GM23338 (cell line): ENCODE data around the gene TMCO4. TPM values are rescaled to one million over a fixed set of nuclear protein-coding genes. Genes with fewer than 3 reads are reported as not detected.

ENCODE experiments used
- ATAC-seq: fragments of 200-7000 bp; cut with Tn5 transposase; 3 replicates; pipeline ENCODE4 v1.9.1; 2020
- DNase-seq: peaks from one replicate; pipeline ENCODE4 v3.0.0-alpha.2; 2015; ENCODE audit warnings: low spot score
- H2AFZ ChIP-seq: fragments of 200-600 bp; sonication (generic); 2 replicates; pipeline ENCODE4 v1.8.0; 2016; ENCODE audit warnings: antibody characterized with exemption, mild to moderate bottlenecking, moderate library complexity
- H3F3A ChIP-seq: fragments of 200-600 bp; sonication (generic); replicated peaks from 2 replicates; pipeline ENCODE4 v1.8.0; 2017; ENCODE audit warnings: antibody characterized with exemption, mixed run types, low read depth
- H3K27ac ChIP-seq: fragments of 200-600 bp; sonication (generic); 2 replicates; pipeline ENCODE4 v1.6.1; 2016; ENCODE audit warnings: low read depth
- H3K27me3 ChIP-seq: fragments of 200-600 bp; sonication (generic); 2 replicates; pipeline ENCODE4 v1.8.0; 2016; ENCODE audit warnings: mild to moderate bottlenecking, mixed run types, moderate library complexity; ENCODE audit not compliant: insufficient read depth
- H3K36me3 ChIP-seq: fragments of 200-600 bp; sonication (generic); 2 replicates; pipeline ENCODE4 v1.8.0; 2016; ENCODE audit warnings: mild to moderate bottlenecking; ENCODE audit not compliant: insufficient read depth
- H3K4me1 ChIP-seq: fragments of 200-600 bp; sonication (generic); 2 replicates; pipeline ENCODE4 v1.8.0; 2016; ENCODE audit warnings: mild to moderate bottlenecking, moderate library complexity; ENCODE audit not compliant: insufficient read depth
- H3K4me2 ChIP-seq: fragments of 200-600 bp; sonication (generic); 2 replicates; pipeline ENCODE4 v1.7.1; 2017; ENCODE audit warnings: mixed run types
- H3K4me3 ChIP-seq: fragments of 200-600 bp; sonication (generic); 2 replicates; pipeline ENCODE4 v1.6.1; 2016; ENCODE audit warnings: mixed run types
- H3K79me2 ChIP-seq: fragments of 200-600 bp; sonication (generic); replicated peaks from 2 replicates; pipeline ENCODE4 v1.8.0; 2017; ENCODE audit warnings: mild to moderate bottlenecking; ENCODE audit not compliant: insufficient read depth
- H3K9me2 ChIP-seq: fragments of 200-600 bp; sonication (generic); 2 replicates; pipeline ENCODE4 v1.8.0; 2017; ENCODE audit not compliant: insufficient read depth
- H4K20me1 ChIP-seq: fragments of 200-600 bp; sonication (generic); replicated peaks from 2 replicates; pipeline ENCODE4 v1.8.0; 2017; ENCODE audit warnings: mild to moderate bottlenecking; ENCODE audit not compliant: insufficient read depth
- H3K27ac Mint-ChIP-seq: 2 replicates; pipeline ENCODE4 v1.8.0; 2020; ENCODE audit warnings: inconsistent platforms, mild to moderate bottlenecking, moderate library complexity, mixed read lengths
- H3K27me3 Mint-ChIP-seq: 3 replicates; pipeline ENCODE4 v1.8.0; 2022; ENCODE audit warnings: low read depth, mild to moderate bottlenecking, moderate library complexity, mixed read lengths, inconsistent platforms; ENCODE audit not compliant: insufficient read depth, poor library complexity
- H3K36me3 Mint-ChIP-seq: 3 replicates; pipeline ENCODE4 v1.8.0; 2021; ENCODE audit warnings: low read depth, mild to moderate bottlenecking, inconsistent platforms, moderate library complexity, mixed read lengths
- H3K4me1 Mint-ChIP-seq: 3 replicates; pipeline ENCODE4 v1.8.0; 2020; ENCODE audit warnings: mild to moderate bottlenecking, inconsistent platforms, mixed read lengths
- H3K4me3 Mint-ChIP-seq: 3 replicates; pipeline ENCODE4 v1.8.0; 2021; ENCODE audit warnings: moderate library complexity, mild to moderate bottlenecking, inconsistent platforms, mixed read lengths
- H3K9me3 Mint-ChIP-seq: 3 replicates; pipeline ENCODE4 v1.8.0; 2020; ENCODE audit warnings: moderate library complexity, mild to moderate bottlenecking, inconsistent platforms, mixed read lengths
- CREB1 ChIP-seq: fragments of 250-450 bp; sonication (Bioruptor Pico); IDR thresholded peaks from 2 replicates; pipeline ENCODE4 v1.5.0; 2020; ENCODE audit warnings: low read depth, mild to moderate bottlenecking, moderate library complexity
- CTCF ChIP-seq, 2 experiments: fragments of 200-600 bp in 1 of 2; sonication (generic) in 1 of 2; conservative IDR thresholded peaks; 2 replicates each; pipeline versions ENCODE4 v1.5.1 to v1.6.1; 2016 to 2017; ENCODE audit warnings: antibody characterized with exemption in 2 of 2, low read depth in 2 of 2, mild to moderate bottlenecking in 2 of 2, moderate library complexity in 1 of 2
- ETS1 ChIP-seq: IDR thresholded peaks from 2 replicates; pipeline ENCODE4 v1.6.1; 2016; ENCODE audit warnings: antibody characterized with exemption
- EZH2 ChIP-seq: fragments of 200-600 bp; sonication (generic); IDR thresholded peaks from one replicate; pipeline ENCODE4 v1.8.0; 2017; ENCODE audit warnings: antibody characterized with exemption, mild to moderate bottlenecking, low read depth; ENCODE audit not compliant: unreplicated experiment
- EZH2phosphoT487 ChIP-seq: fragments of 200-600 bp; sonication (generic); IDR thresholded peaks from one replicate; pipeline ENCODE4 v1.8.1; 2018; ENCODE audit warnings: antibody characterized with exemption; ENCODE audit not compliant: unreplicated experiment
- JUNB ChIP-seq: IDR thresholded peaks from one replicate; pipeline ENCODE4 v1.6.1; 2016; ENCODE audit warnings: antibody characterized with exemption; ENCODE audit not compliant: unreplicated experiment
- NANOG ChIP-seq: IDR thresholded peaks from 2 replicates; pipeline ENCODE4 v1.6.1; 2016; ENCODE audit warnings: antibody characterized with exemption, borderline replicate concordance
- POLR2AphosphoS5 ChIP-seq: IDR thresholded peaks from 2 replicates; pipeline ENCODE4 v1.6.1; 2016; ENCODE audit warnings: antibody characterized with exemption, low read depth
- REST ChIP-seq: IDR thresholded peaks from one replicate; pipeline ENCODE4 v1.6.1; 2018; ENCODE audit warnings: antibody characterized with exemption; ENCODE audit not compliant: unreplicated experiment
- STAT1 ChIP-seq: IDR thresholded peaks from one replicate; pipeline ENCODE4 v1.6.1; 2016; ENCODE audit warnings: antibody characterized with exemption; ENCODE audit not compliant: unreplicated experiment
- ZNF331 ChIP-seq: fragments of 250-450 bp; sonication (Bioruptor Pico); IDR thresholded peaks from 2 replicates; pipeline ENCODE4 v1.5.0; 2020; ENCODE audit warnings: low read depth, mild to moderate bottlenecking, moderate library complexity
- polyA plus RNA-seq: library from polyadenylated mRNA; unstranded; fragments of >200 nt; fragmentation: Nextera tagmentation; extraction: Ambion mirVana; gene quantifications from 2 replicates; pipeline ENCODE4 v1.2.1, GENCODE V29; 2016
- total RNA-seq: library from RNA; depleted of rRNA; stranded (reverse); fragments of >200 nt; shearing (Covaris generic); gene quantifications from 2 replicates; pipeline ENCODE4 v1.2.3, GENCODE V29; 2014

The TMCO4 gene
- total and polyA plus RNA-seq, 2 experiments from 2014 or later, result 2.6 to 6.9 TPM

GRCh38 chr1:19656134-19656779 lies 143.5 kb downstream of the TMCO4 start (continued):
- TF ChIP-seq CTCF (conservative IDR thresholded peaks at IDR 0.05; ENCODE audit: low read depth in 2 of 2) (no peak), NANOG (no peak), POLR2AphosphoS5 (no peak), JUNB (no peak), REST (no peak), EZH2phosphoT487 (no peak), EZH2 (no peak), CREB1 (no peak), ETS1 (no peak)

GRCh38 chr1:19655718-19656080 lies 144.0 kb downstream of the TMCO4 start:
- Mint-ChIP-seq H3K9me3 (no peaks in the 10 kb centered on the region; the same call in 2 of the 3 replicates), H3K4me1 (peaks cover 28% of the 10 kb centered on the region), H3K4me3 (no peak overlapping the region; the same call in 2 of the 3 replicates), H3K27ac (no peak overlapping the region), H3K27me3 (peaks cover 16% of the 10 kb centered on the region), H3K36me3 (no peaks in the 10 kb centered on the region; the same call in 2 of the 3 replicates)
- Histone ChIP-seq H3F3A (peaks cover 12% of the 10 kb centered on the region), H3K27ac (no peak overlapping the region), H3K4me1 (0 out of 2 replicates have a peak, but pooled peaks cover 6% of the 10 kb centered on the region), H2AFZ (no peak overlapping the region), H3K36me3 (no peaks in the 10 kb centered on the region), H3K4me3 (no peak overlapping the region), H4K20me1 (no peaks in the 10 kb centered on the region), H3K9me2 (no peaks in the 10 kb centered on the region), H3K4me2 (no peak overlapping the region), H3K79me2 (no peaks in the 10 kb centered on the region), H3K27me3 (no peaks in the 10 kb centered on the region)
- DNase-seq, result no peak
- no peak for ATAC-seq
- TF ChIP-seq POLR2AphosphoS5 (no peak), ZNF331 (CRISPR knock-in tag) (no peak), REST (no peak), STAT1 (no peak), NANOG (no peak), EZH2phosphoT487 (no peak), EZH2 (no peak)
